HG03439 (cell line): ENCODE results near the gene RPS6KA3.
"Not testable (repeated sequence)": the region's sequence is repeated elsewhere in the genome, so short reads cannot be mapped to it uniquely, and the experiment has no call there.

Experiments used
- ATAC-seq: cut with Tn5 transposase; IDR thresholded peaks from one replicate; pipeline ENCODE4 v1.9.1; 2021; ENCODE audit warnings: mild to moderate bottlenecking, moderate library complexity; ENCODE audit not compliant: unreplicated experiment

The RPS6KA3 gene

GRCh38 chrX:20265726-20266681 lies 705 bp downstream of the RPS6KA3 start:
- peak; percentile 17 for ATAC-seq

- ATAC-seq: peak; percentile 44
Observed at GRCh38 chrX:20265221-20265725, 1.4 kb downstream of the RPS6KA3 start.

GRCh38 chrX:20263474-20263873 lies 3.2 kb downstream of the RPS6KA3 start:
- no peak for ATAC-seq

- no peak for ATAC-seq
Observed at GRCh38 chrX:20260885-20261284, 5.8 kb downstream of the RPS6KA3 start.

- no peak for ATAC-seq
Observed at GRCh38 chrX:20254712-20255299, 11.9 kb downstream of the RPS6KA3 start.

GRCh38 chrX:20253232-20253543 lies 13.5 kb downstream of the RPS6KA3 start:
- no peak for ATAC-seq

GRCh38 chrX:20252381-20253231 lies 14.1 kb downstream of the RPS6KA3 start:
- ATAC-seq: peak; percentile 75

- ATAC-seq: no peak
Observed at GRCh38 chrX:20251691-20252090, 15.0 kb downstream of the RPS6KA3 start.

- ATAC-seq: not testable (repeated sequence)
Observed at GRCh38 chrX:20250146-20250545, 16.6 kb downstream of the RPS6KA3 start.

GRCh38 chrX:20248592-20249192 lies 18.0 kb downstream of the RPS6KA3 start:
- no peak for ATAC-seq

- ATAC-seq: no peak
Observed at GRCh38 chrX:20244931-20245330, 21.8 kb downstream of the RPS6KA3 start.

- ATAC-seq: no peak
Observed at GRCh38 chrX:20240201-20240600, 26.5 kb downstream of the RPS6KA3 start.

GRCh38 chrX:20237864-20238263 lies 28.8 kb downstream of the RPS6KA3 start:
- ATAC-seq: no peak

GRCh38 chrX:20235755-20236154 lies 31.0 kb downstream of the RPS6KA3 start:
- no peak for ATAC-seq

GRCh38 chrX:20233336-20233735 lies 33.4 kb downstream of the RPS6KA3 start:
- no peak for ATAC-seq

GRCh38 chrX:20231598-20231997 lies 35.1 kb downstream of the RPS6KA3 start:
- no peak for ATAC-seq

GRCh38 chrX:20230406-20230805 lies 36.3 kb downstream of the RPS6KA3 start:
- ATAC-seq: no peak

GRCh38 chrX:20229155-20229554 lies 37.6 kb downstream of the RPS6KA3 start:
- ATAC-seq: no peak

- ATAC-seq: no peak
Observed at GRCh38 chrX:20228245-20228644, 38.5 kb downstream of the RPS6KA3 start.

- ATAC-seq: no peak
Observed at GRCh38 chrX:20227116-20227515, 39.6 kb downstream of the RPS6KA3 start.

GRCh38 chrX:20225488-20225833 lies 41.2 kb downstream of the RPS6KA3 start:
- no peak for ATAC-seq
